Measurements from ENCODE around the gene CACNG6. TPM values are rescaled to one million over a fixed set of nuclear protein-coding genes. Genes with fewer than 3 reads are reported as not detected.
A peak's percentile ranks its signal among the peaks of the same experiment; 100 is the strongest.
"Not testable (repeated sequence)": the region's sequence is repeated elsewhere in the genome, so short reads cannot be mapped to it uniquely, and the experiment has no call there.

The CACNG6 gene, protein sequence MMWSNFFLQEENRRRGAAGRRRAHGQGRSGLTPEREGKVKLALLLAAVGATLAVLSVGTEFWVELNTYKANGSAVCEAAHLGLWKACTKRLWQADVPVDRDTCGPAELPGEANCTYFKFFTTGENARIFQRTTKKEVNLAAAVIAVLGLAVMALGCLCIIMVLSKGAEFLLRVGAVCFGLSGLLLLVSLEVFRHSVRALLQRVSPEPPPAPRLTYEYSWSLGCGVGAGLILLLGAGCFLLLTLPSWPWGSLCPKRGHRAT
- not detected for total RNA-seq
- under 1 TPM in 1 of 2 donors, not detected in 1; 0.18 TPM for polyA plus RNA-seq
- long read RNA-seq, donor 1, result 0 reads
- long read RNA-seq, donor 2, result 0 reads

DNA sequence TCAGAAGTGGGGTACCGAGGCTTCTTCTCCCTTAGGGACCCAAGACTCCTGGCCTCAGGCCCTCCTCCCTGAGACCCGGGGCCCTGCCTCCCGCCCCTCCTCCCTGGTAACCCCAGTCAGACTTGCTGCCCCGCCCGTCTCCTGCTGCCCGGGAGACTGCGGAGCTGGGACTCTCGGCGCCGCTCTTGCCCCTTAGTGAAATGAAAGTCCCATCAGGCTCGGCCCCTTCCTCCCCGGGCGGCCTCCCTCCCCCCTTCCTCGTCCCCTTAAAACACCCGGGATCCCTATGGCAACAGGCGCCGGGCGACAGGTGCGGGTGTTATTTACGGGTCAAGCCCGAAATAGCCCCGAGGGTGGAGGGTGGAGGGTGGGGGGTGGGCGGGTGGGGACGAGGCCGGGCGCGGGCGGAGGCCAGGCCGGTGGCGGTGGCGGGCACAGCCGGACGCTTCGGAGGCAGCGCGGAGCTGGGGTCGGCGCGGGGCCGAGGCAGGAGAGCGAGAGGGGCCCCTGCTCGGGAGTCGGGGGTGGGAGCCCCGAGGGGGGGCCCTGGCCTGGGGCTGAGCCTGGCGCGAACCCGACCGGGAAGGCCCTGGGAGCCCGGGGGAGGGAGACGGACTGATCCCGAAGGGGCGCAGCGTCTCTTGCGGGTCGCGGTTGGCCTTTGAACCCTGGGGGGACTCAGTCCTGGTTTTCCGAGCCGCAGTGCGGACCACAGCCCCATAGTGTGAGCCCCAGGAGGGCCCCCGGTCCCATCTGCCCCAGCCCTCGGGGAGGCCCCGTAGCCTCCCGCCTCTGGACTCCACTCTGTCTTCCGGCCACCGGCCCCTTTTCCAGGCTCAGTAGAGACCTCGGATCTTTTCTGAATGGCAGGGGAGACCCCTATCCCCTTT lies at the start of gene CACNG6:
Gene CACNG6 (plus strand): TSS at position 414 of the 890 bp plus-strand sequence. CDS start 1,241 bp downstream, outside the sequence.
- H3K27me3 ChIP-seq (ENCODE audit: control insufficient read depth in 1 of 2, insufficient read depth in 2 of 2, low read length in 1 of 2), result no peaks in the 10 kb centered on the region
- WGBS, 2 donors, result 4% methylated on average over 60 to 66 of the region's 66 CpGs
- H3K4me3 ChIP-seq (ENCODE audit: low read length in 2 of 2), result no peak within 1 kb of the TSS
- intact Hi-C loops (cut with DNase I), result no loop called here
- H3K36me3 ChIP-seq (ENCODE audit: control insufficient read depth in 1 of 2, insufficient read depth in 2 of 2, low read length in 1 of 2), result no peaks in the 10 kb centered on the region
- no peaks in the 10 kb centered on the region for H3K9me3 ChIP-seq (ENCODE audit: control insufficient read depth, low read length)
- H3K27ac ChIP-seq (ENCODE audit: low read depth in 1 of 2, low read length in 2 of 2), result no peak within 1 kb of the TSS
- H3K4me1 ChIP-seq (ENCODE audit: control insufficient read depth in 1 of 2, insufficient read depth in 2 of 2, low read length in 2 of 2), result no peaks in the 10 kb centered on the region
- ATAC-seq (ENCODE audit: low FRiP score) (no peak), DNase-seq (no peak)

DNA sequence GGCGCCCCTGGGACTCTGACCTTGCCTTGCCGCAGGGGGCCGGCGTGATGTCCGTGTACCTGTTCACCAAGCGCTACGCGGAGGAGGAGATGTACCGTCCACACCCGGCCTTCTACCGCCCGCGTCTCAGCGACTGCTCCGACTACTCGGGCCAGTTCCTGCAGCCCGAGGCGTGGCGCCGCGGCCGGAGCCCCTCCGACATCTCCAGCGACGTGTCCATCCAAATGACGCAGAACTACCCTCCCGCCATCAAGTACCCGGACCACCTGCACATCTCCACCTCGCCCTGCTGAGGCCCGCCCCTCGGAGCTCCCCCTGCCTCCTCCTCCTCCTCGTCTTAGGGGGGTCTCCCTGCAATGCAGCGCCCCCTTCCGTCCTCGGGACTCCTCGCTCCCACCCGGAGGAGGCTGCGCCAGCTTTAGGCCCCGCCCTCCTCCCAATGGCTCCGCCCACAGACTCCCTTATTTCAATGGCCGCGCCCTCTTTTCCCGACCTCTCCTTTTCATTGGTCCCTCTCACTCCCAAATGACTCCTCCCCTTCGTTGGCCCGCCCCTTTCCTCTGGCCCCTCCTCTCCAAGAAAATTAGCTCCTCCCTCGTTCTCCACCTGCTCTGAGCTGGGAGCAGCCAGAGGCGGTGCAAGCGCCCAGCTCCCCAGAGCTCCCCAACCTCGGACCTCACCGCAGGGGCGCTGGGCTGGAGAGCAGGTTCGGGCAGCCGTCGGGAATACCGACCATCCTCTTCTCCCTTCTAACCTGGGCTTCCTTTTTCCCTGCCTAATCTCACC lies 49.2 kb upstream of the CACNG6 start:
- Histone ChIP-seq H3K9me3 (ENCODE audit: control insufficient read depth, low read length) (no peaks in the 10 kb centered on the region), H3K4me3 (ENCODE audit: low read length in 2 of 2) (no peak overlapping the region), H3K27me3 (ENCODE audit: control insufficient read depth in 1 of 2, insufficient read depth in 2 of 2, low read length in 1 of 2) (no peaks in the 10 kb centered on the region), H3K36me3 (ENCODE audit: control insufficient read depth in 1 of 2, insufficient read depth in 2 of 2, low read length in 1 of 2) (no peaks in the 10 kb centered on the region), H3K27ac (ENCODE audit: low read depth in 1 of 2, low read length in 2 of 2) (no peak overlapping the region), H3K4me1 (ENCODE audit: control insufficient read depth in 1 of 2, insufficient read depth in 2 of 2, low read length in 2 of 2) (no peaks in the 10 kb centered on the region)
- no peak for DNase-seq
- intact Hi-C loops (cut with DNase I), result no loop called here
- no peak for ATAC-seq (ENCODE audit: low FRiP score)
- whole genome bisulfite sequencing, 2 donors, result 1 to 4% methylated on average over 30 to 55 of the region's 55 CpGs

DNA sequence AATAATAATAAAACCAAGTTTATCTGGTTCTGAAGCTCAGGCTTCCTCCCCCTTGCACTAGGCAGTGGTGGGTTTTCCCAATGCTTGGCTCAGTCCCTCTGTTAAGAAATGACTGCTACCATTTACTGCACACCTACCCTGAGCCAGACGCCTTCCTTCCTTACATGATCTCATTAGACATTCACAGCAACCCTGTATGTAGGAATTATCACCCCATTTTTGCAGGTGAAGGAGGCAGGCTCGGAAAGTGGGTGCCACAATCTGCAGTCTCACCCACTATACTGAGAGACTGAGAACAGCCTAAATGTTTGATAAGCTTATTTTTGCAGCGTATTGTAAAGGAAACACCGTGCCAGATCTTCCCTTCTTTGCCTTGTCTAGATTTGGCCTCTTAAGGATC lies 47.0 kb upstream of the CACNG6 start:
- no peak overlapping the region for H3K4me3 ChIP-seq (ENCODE audit: low read length in 2 of 2)
- DNase-seq, result no peak
- no peaks in the 10 kb centered on the region for H3K27me3 ChIP-seq (ENCODE audit: control insufficient read depth in 1 of 2, insufficient read depth in 2 of 2, low read length in 1 of 2)
- ATAC-seq (ENCODE audit: low FRiP score), result no peak
- intact Hi-C loops (cut with DNase I), result no loop called here
- no peaks in the 10 kb centered on the region for H3K9me3 ChIP-seq (ENCODE audit: control insufficient read depth, low read length)
- H3K27ac ChIP-seq (ENCODE audit: low read depth in 1 of 2, low read length in 2 of 2), result no peak overlapping the region
- H3K36me3 ChIP-seq (ENCODE audit: control insufficient read depth in 1 of 2, insufficient read depth in 2 of 2, low read length in 1 of 2), result no peaks in the 10 kb centered on the region
- 74 to 81% methylated on average over 4 of the region's 4 CpGs for WGBS, 2 donors
- no peaks in the 10 kb centered on the region for H3K4me1 ChIP-seq (ENCODE audit: control insufficient read depth in 1 of 2, insufficient read depth in 2 of 2, low read length in 2 of 2)

DNA sequence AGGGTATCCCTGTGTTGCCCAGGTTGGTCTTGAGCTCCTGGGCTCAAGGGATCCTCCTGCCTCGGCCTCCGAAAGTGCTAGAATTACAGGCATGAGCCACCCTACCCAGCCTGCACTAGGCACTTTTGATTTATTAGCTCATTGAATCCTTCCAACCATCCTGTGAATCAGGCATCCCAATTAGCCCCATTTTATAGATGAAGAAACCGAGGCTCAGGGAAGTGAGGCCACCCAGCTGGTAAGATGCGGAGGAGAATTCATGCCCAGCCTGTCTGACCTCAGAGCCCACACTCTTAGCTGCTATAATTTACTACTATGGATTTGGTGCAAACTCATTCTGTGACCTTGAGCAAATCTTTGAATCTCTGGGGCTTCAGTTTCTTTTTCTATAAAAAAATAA lies 46.5 kb upstream of the CACNG6 start:
- DNase-seq, result no peak
- no peaks in the 10 kb centered on the region for H3K27me3 ChIP-seq (ENCODE audit: control insufficient read depth in 1 of 2, insufficient read depth in 2 of 2, low read length in 1 of 2)
- intact Hi-C loops (cut with DNase I), result no loop called here
- no peak for ATAC-seq (ENCODE audit: low FRiP score)
- 88 to 90% methylated on average over 4 of the region's 4 CpGs for WGBS, 2 donors
- no peak overlapping the region for H3K4me3 ChIP-seq (ENCODE audit: low read length in 2 of 2)
- H3K36me3 ChIP-seq (ENCODE audit: control insufficient read depth in 1 of 2, insufficient read depth in 2 of 2, low read length in 1 of 2), result no peaks in the 10 kb centered on the region
- H3K9me3 ChIP-seq (ENCODE audit: control insufficient read depth, low read length), result no peaks in the 10 kb centered on the region
- no peaks in the 10 kb centered on the region for H3K4me1 ChIP-seq (ENCODE audit: control insufficient read depth in 1 of 2, insufficient read depth in 2 of 2, low read length in 2 of 2)
- H3K27ac ChIP-seq (ENCODE audit: low read depth in 1 of 2, low read length in 2 of 2), result no peak overlapping the region

DNA sequence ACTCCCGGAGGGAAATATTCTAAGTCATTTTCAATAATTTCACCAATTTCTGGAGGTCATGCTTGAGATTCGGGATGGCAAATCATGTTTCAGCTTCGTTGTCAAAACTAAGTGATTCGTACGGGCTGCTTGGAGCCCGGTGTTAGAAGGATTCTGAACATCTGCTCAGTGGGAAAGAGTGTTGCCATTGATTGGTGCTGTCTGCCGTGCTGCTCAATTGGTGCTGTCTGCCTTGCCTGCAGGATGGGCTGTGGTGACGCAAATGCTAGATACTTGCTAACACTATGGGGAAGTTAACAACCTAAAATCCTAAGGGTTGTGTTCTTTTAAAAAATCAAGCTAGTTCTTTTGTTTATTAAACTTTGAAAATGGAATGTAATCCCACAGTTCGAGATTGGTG lies 46.0 kb upstream of the CACNG6 start:
- intact Hi-C loops (cut with DNase I), result no loop called here
- WGBS, 2 donors, result 41 to 54% methylated on average over 9 of the region's 9 CpGs
- ATAC-seq (ENCODE audit: low FRiP score), result no peak
- Histone ChIP-seq H3K9me3 (ENCODE audit: control insufficient read depth, low read length) (no peaks in the 10 kb centered on the region), H3K36me3 (ENCODE audit: control insufficient read depth in 1 of 2, insufficient read depth in 2 of 2, low read length in 1 of 2) (no peaks in the 10 kb centered on the region), H3K4me1 (ENCODE audit: control insufficient read depth in 1 of 2, insufficient read depth in 2 of 2, low read length in 2 of 2) (no peaks in the 10 kb centered on the region), H3K4me3 (ENCODE audit: low read length in 2 of 2) (no peak overlapping the region), H3K27ac (ENCODE audit: low read depth in 1 of 2, low read length in 2 of 2) (no peak overlapping the region), H3K27me3 (ENCODE audit: control insufficient read depth in 1 of 2, insufficient read depth in 2 of 2, low read length in 1 of 2) (no peaks in the 10 kb centered on the region)
- peak in 1 of 2 donors; percentile 5 for DNase-seq

DNA sequence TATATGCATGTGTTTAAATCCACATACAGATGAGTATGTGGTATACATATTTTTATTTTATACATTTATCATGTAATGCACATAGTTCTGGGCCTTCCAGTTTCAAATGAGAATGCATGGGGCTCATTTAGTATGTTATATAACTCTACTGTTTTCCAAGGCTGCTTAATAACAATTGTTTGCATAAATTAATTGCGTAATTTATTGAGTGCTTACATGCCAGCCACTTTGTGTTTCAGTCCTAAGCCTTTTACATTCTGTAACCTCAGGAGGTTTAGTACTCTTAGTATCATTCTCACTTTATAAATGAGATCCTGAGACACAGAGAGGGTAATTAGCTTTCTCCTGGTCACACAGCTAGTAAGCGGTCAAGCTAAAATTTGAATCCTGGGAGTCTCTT lies 45.4 kb upstream of the CACNG6 start:
- 92 to 98% methylated on average over 2 of the region's 2 CpGs for WGBS, 2 donors

DNA sequence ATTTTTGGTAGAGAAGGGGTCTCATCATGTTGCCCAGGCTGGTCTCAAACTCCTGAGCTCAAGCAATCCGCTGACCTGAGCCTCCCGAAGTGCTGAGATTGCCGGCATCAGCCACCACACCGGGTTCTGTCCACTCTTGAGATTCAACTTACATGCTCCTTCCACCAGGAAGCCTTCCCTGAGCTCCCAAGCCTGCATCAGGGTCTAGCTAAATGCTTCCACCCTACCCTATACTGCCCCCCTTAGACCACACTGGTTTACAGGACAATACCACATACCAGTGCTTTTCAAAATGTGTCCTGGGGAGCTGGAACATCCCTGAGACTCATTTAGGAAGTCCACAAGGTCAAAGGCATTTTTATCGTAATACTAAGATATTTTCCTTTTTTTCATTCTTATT lies 43.8 kb upstream of the CACNG6 start:
- WGBS, 2 donors, result 61 to 64% methylated on average over 5 of the region's 5 CpGs
- no peaks in the 10 kb centered on the region for H3K4me1 ChIP-seq (ENCODE audit: control insufficient read depth in 1 of 2, insufficient read depth in 2 of 2, low read length in 2 of 2)
- H3K9me3 ChIP-seq (ENCODE audit: control insufficient read depth, low read length), result no peaks in the 10 kb centered on the region
- ATAC-seq (ENCODE audit: low FRiP score), result no peak
- H3K27me3 ChIP-seq (ENCODE audit: control insufficient read depth in 1 of 2, insufficient read depth in 2 of 2, low read length in 1 of 2), result no peaks in the 10 kb centered on the region
- H3K27ac ChIP-seq (ENCODE audit: low read depth in 1 of 2, low read length in 2 of 2), result no peak overlapping the region
- no peaks in the 10 kb centered on the region for H3K36me3 ChIP-seq (ENCODE audit: control insufficient read depth in 1 of 2, insufficient read depth in 2 of 2, low read length in 1 of 2)
- intact Hi-C loops (cut with DNase I), result no loop called here
- no peak overlapping the region for H3K4me3 ChIP-seq (ENCODE audit: low read length in 2 of 2)
- peak in 1 of 2 donors; percentile 8 for DNase-seq

More for the DNA sequence above, 45.4 kb upstream of the CACNG6 start:
- Histone ChIP-seq H3K9me3 (ENCODE audit: control insufficient read depth, low read length) (no peaks in the 10 kb centered on the region), H3K27me3 (ENCODE audit: control insufficient read depth in 1 of 2, insufficient read depth in 2 of 2, low read length in 1 of 2) (no peaks in the 10 kb centered on the region), H3K27ac (ENCODE audit: low read depth in 1 of 2, low read length in 2 of 2) (no peak overlapping the region), H3K36me3 (ENCODE audit: control insufficient read depth in 1 of 2, insufficient read depth in 2 of 2, low read length in 1 of 2) (no peaks in the 10 kb centered on the region), H3K4me3 (ENCODE audit: low read length in 2 of 2) (no peak overlapping the region), H3K4me1 (ENCODE audit: control insufficient read depth in 1 of 2, insufficient read depth in 2 of 2, low read length in 2 of 2) (no peaks in the 10 kb centered on the region)
- DNase-seq (no peak), ATAC-seq (ENCODE audit: low FRiP score) (no peak)
- intact Hi-C loops (cut with DNase I), result no loop called here

DNA sequence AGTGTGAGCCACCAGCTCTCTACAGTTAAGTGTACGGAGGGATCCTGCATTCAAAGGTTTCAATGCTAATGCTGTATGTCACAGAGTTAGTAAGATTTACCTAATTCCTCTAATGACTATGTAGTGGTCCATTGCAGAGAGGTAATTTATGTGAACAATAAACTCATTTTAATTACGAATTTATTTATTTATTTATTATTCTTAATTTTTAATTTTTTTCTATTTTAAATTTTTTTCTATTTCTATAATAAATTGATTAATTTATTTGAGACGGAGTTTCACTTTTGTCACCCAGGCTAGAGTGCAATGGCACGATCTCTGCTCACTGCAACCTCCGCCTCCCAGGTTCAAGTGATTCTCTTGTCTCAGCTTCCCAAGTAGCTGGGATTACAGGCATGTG lies 42.8 kb upstream of the CACNG6 start:
- 79 to 85% methylated on average over 5 of the region's 5 CpGs for WGBS, 2 donors
- H3K36me3 ChIP-seq (ENCODE audit: control insufficient read depth in 1 of 2, insufficient read depth in 2 of 2, low read length in 1 of 2); ATAC-seq (ENCODE audit: low FRiP score); intact Hi-C loops (cut with DNase I); H3K27me3 ChIP-seq (ENCODE audit: control insufficient read depth in 1 of 2, insufficient read depth in 2 of 2, low read length in 1 of 2); H3K4me3 ChIP-seq (ENCODE audit: low read length in 2 of 2); H3K9me3 ChIP-seq (ENCODE audit: control insufficient read depth, low read length); H3K27ac ChIP-seq (ENCODE audit: low read depth in 1 of 2, low read length in 2 of 2); H3K4me1 ChIP-seq (ENCODE audit: control insufficient read depth in 1 of 2, insufficient read depth in 2 of 2, low read length in 2 of 2): not testable (repeated sequence)
- peak in 1 of 2 donors; percentile 14 for DNase-seq
